Calu3 (cell line): ENCODE measurements around the gene NUMBL. TPM values are rescaled to one million over a fixed set of nuclear protein-coding genes. Genes with fewer than 3 reads are reported as not detected.

Source experiments
- BruUV-seq: library from RNA; stranded (reverse); fragments of 400-500 nt; replicated peaks from 2 replicates; lab custom pipeline; 2021; lab: Mats Ljungman, UMichigan
- CTCF ChIA-PET: fragments of 300-600 bp; sonication (Branson Sonifier 250); formaldehyde crosslinking; loops from one replicate; lab custom pipeline; 2022; ENCODE audit warnings: antibody characterized with exemption; lab: Charles Lee
- DNase-seq: peaks from one replicate; pipeline ENCODE4 v3.0.0; 2022
- H3K27ac Mint-ChIP-seq: one replicate; pipeline ENCODE4 v1.8.0; 2022; ENCODE audit warnings: mixed read lengths; ENCODE audit not compliant: unreplicated experiment
- H3K27me3 Mint-ChIP-seq: one replicate; pipeline ENCODE4 v1.8.0; 2022; ENCODE audit warnings: mixed read lengths; ENCODE audit not compliant: unreplicated experiment
- H3K36me3 Mint-ChIP-seq: one replicate; pipeline ENCODE4 v1.8.0; 2022; ENCODE audit warnings: mild to moderate bottlenecking, moderate library complexity, mixed read lengths; ENCODE audit not compliant: insufficient read depth, unreplicated experiment
- H3K4me1 Mint-ChIP-seq: one replicate; pipeline ENCODE4 v1.8.0; 2022; ENCODE audit warnings: mild to moderate bottlenecking, low read depth, mixed read lengths; ENCODE audit not compliant: unreplicated experiment
- H3K4me3 Mint-ChIP-seq: one replicate; pipeline ENCODE4 v1.8.0; 2022; ENCODE audit warnings: mild to moderate bottlenecking, low read depth, moderate library complexity, mixed read lengths; ENCODE audit not compliant: unreplicated experiment
- H3K9me3 Mint-ChIP-seq: one replicate; pipeline ENCODE4 v1.8.0; 2022; ENCODE audit warnings: low read depth, mixed read lengths; ENCODE audit not compliant: unreplicated experiment
- CTCF ChIP-seq: fragments of 200-600 bp; IDR thresholded peaks from one replicate; pipeline ENCODE4 v1.8.0; 2022; ENCODE audit warnings: antibody characterized with exemption; ENCODE audit not compliant: unreplicated experiment
- intact Hi-C: fragments of 100-400 bp; cut with micrococcal nuclease; formaldehyde crosslinking; loops from one replicate; pipeline ENCODE4 v1.10.0; 2022; ENCODE audit not compliant: unreplicated experiment
- total RNA-seq: library from RNA; stranded (reverse); gene quantifications from 2 replicates; pipeline ENCODE4 v1.2.3, GENCODE V29; 2022

The NUMBL gene
- total RNA-seq, 1 experiment from 2014 or later, result 21.4 TPM

DNA sequence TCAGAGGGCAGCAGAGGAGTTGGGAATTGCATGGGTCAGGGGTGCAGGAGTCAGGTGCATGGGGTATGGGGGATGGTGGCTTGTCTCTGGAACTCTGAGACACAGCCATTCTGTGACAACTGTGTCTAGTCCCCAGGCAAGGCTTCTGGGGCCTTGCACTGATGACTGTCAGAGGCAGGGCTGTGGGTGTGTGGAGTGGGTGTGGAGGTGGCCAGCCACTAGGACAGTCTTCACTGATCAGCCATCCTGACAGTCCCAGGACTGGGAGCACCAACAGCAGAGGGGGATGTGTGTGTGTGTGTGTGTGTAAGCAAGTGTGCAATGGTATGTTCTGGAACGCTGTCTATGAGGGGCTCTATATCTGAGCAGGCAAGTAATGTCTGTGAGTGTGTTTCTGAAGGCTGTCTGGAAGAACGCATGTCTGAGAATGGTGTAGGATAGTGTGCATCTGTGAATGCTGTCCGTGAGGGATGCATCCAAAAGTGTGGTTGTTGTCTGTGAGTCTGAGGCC, 5.4 kb downstream of the NUMBL start:
- no peak overlapping the region for H3K27ac Mint-ChIP-seq
- no peaks in the 10 kb centered on the region for H3K4me1 Mint-ChIP-seq
- no peaks in the 10 kb centered on the region for H3K27me3 Mint-ChIP-seq
- BruUV-seq, result no TSS peak
- DNase-seq, result no peak
- intact Hi-C loops, result no loop called here
- peaks cover 2% of the 10 kb centered on the region for H3K36me3 Mint-ChIP-seq
- no peaks in the 10 kb centered on the region for H3K9me3 Mint-ChIP-seq
- H3K4me3 Mint-ChIP-seq, result no peak overlapping the region
- CTCF ChIA-PET, result no interaction called here
- no peak for TF ChIP-seq CTCF

- H3K27me3 Mint-ChIP-seq, result no peaks in the 10 kb centered on the region
- no peaks in the 10 kb centered on the region for H3K4me1 Mint-ChIP-seq
- TF ChIP-seq CTCF, result no peak
- intact Hi-C loops, result no loop called here
- no peaks in the 10 kb centered on the region for H3K36me3 Mint-ChIP-seq
- no peak overlapping the region for H3K27ac Mint-ChIP-seq
- no peak overlapping the region for H3K4me3 Mint-ChIP-seq
- BruUV-seq, result no TSS peak
- CTCF ChIA-PET, result interaction anchor here (0.7 kb wide), 1 partner anchor 54 kb away, joined by 13 read pairs; no protein-coding TSS in a partner anchor
- H3K9me3 Mint-ChIP-seq, result no peaks in the 10 kb centered on the region
- DNase-seq, result no peak
Measured at GRCh38 chr19:40684280-40684679, 6.2 kb downstream of the NUMBL start.

DNA sequence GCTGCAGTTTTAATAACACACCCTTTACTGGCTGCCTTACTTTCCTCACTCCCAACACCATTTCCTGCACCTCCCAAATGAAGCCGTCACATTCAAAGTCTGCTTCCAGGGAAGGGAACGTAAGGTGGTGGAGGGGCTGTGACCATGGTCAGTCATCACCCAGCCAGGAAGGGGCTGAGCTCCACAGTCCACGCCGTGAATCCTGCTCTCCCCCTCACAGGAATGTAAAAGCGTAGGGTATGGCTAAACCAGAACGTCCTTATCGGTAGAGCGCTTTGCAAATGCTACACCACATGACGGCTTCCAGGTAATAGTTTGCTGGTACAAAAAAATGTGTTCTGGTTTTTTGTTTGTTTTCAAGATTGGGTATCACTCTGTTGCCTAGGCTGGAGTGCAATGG, 7.0 kb downstream of the NUMBL start:
- Mint-ChIP-seq H3K27ac (no peak overlapping the region), H3K9me3 (no peaks in the 10 kb centered on the region), H3K27me3 (no peaks in the 10 kb centered on the region), H3K36me3 (no peaks in the 10 kb centered on the region), H3K4me3 (no peak overlapping the region), H3K4me1 (no peaks in the 10 kb centered on the region)
- no peak for TF ChIP-seq CTCF
- intact Hi-C loops, result no loop called here
- DNase-seq, result no peak
- BruUV-seq, result no TSS peak
- CTCF ChIA-PET, result interaction anchor here (0.6 kb wide), 1 partner anchor 1130 kb away, joined by 6 read pairs; no protein-coding TSS in a partner anchor

DNA sequence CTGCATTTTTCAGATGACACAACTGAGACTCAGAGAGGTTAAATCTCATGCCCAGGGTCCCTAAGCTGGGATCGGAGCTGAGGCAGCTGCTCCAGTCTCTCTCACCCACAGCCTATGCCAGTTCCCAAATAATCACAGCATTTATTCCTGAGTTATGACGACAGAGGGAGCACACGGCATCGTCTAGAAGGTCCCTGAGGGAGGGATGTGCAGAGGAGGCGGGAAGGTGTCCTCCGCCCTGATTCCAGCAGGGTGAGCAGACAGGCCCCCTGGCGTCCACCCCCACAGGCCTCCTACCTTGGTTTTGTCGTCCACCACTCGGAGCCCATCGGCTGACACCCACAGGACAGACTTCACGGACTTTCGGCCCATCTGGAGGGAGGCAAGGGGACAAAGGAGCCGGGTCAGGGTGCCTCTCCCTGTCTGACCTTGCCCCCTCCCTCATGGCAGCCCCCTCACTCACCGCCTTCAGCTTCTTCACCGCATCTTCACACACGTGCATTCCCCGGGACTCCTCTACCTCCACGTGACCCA, 8.0 kb downstream of the NUMBL start:
- TF ChIP-seq CTCF, result no peak
- H3K27ac Mint-ChIP-seq, result no peak overlapping the region
- H3K4me3 Mint-ChIP-seq, result no peak overlapping the region
- no peaks in the 10 kb centered on the region for H3K4me1 Mint-ChIP-seq
- peaks cover under 1% of the 10 kb centered on the region for H3K36me3 Mint-ChIP-seq
- intact Hi-C loops, result no loop called here
- H3K27me3 Mint-ChIP-seq, result no peaks in the 10 kb centered on the region
- no TSS peak for BruUV-seq
- CTCF ChIA-PET, result no interaction called here
- H3K9me3 Mint-ChIP-seq, result no peaks in the 10 kb centered on the region
- DNase-seq, result no peak
